ENCODE data around the gene MBTD1.
"Not testable (repeated sequence)": the region's sequence is repeated elsewhere in the genome, so short reads cannot be mapped to it uniquely, and the experiment has no call there.

MBTD1 gene

GRCh38 chr17:51191895-51192294, 68.0 kb downstream of the MBTD1 start:
- DNase-seq (ENCODE audit: extremely low read depth in 1 of 2, low read depth in 1 of 2) = no peak

- DNase-seq (ENCODE audit: extremely low read depth in 1 of 2, low read depth in 1 of 2) = no peak
These were observed 70.2 kb downstream of the MBTD1 start for GRCh38 chr17:51189628-51190027.

- DNase-seq (ENCODE audit: extremely low read depth in 1 of 2, low read depth in 1 of 2) = no peak
These were observed 70.7 kb downstream of the MBTD1 start for GRCh38 chr17:51189162-51189561.

GRCh38 chr17:51188271-51188833, 71.5 kb downstream of the MBTD1 start:
- no peak for DNase-seq (ENCODE audit: extremely low read depth in 1 of 2, low read depth in 1 of 2)

GRCh38 chr17:51185763-51186332, 74.0 kb downstream of the MBTD1 start:
- no peak for DNase-seq (ENCODE audit: extremely low read depth in 1 of 2, low read depth in 1 of 2)

- DNase-seq (ENCODE audit: extremely low read depth in 1 of 2, low read depth in 1 of 2) = no peak
These were observed 75.7 kb downstream of the MBTD1 start for GRCh38 chr17:51184124-51184523.

- no peak for DNase-seq (ENCODE audit: extremely low read depth in 1 of 2, low read depth in 1 of 2)
These were observed 79.4 kb downstream of the MBTD1 start for GRCh38 chr17:51180486-51180885.

- DNase-seq (ENCODE audit: extremely low read depth in 1 of 2, low read depth in 1 of 2) = not testable (repeated sequence)
These were observed 87.8 kb downstream of the MBTD1 start for GRCh38 chr17:51172030-51172429.

- no peak for DNase-seq (ENCODE audit: extremely low read depth in 1 of 2, low read depth in 1 of 2)
These were observed 89.1 kb downstream of the MBTD1 start for GRCh38 chr17:51170736-51171135.

GRCh38 chr17:51169340-51169739, 90.5 kb downstream of the MBTD1 start:
- DNase-seq (ENCODE audit: extremely low read depth in 1 of 2, low read depth in 1 of 2) = no peak

GRCh38 chr17:51166987-51167931, 92.6 kb downstream of the MBTD1 start:
- peak in 1 of 2 donors; percentile 58 for DNase-seq (ENCODE audit: extremely low read depth in 1 of 2, low read depth in 1 of 2)

GRCh38 chr17:51166198-51166986, 93.5 kb downstream of the MBTD1 start, which contains the start of gene NME2:
Gene NME2 (plus strand): TSS chr17:51166411. CDS start chr17:51166831, 420 bp downstream.
- DNase-seq (ENCODE audit: extremely low read depth in 1 of 2, low read depth in 1 of 2) = peak in 1 of 2 donors; percentile 45

- no peak for DNase-seq (ENCODE audit: extremely low read depth in 1 of 2, low read depth in 1 of 2)
These were observed 94.1 kb downstream of the MBTD1 start for GRCh38 chr17:51165680-51166197.

GRCh38 chr17:51164911-51165679, 94.8 kb downstream of the MBTD1 start:
- no peak for DNase-seq (ENCODE audit: extremely low read depth in 1 of 2, low read depth in 1 of 2)

- DNase-seq (ENCODE audit: extremely low read depth in 1 of 2, low read depth in 1 of 2) = no peak
These were observed 98.3 kb downstream of the MBTD1 start for GRCh38 chr17:51161541-51161940.

GRCh38 chr17:51159604-51160003, 100.2 kb downstream of the MBTD1 start:
- DNase-seq (ENCODE audit: extremely low read depth in 1 of 2, low read depth in 1 of 2) = no peak

- DNase-seq (ENCODE audit: extremely low read depth in 1 of 2, low read depth in 1 of 2) = no peak
These were observed 104.4 kb downstream of the MBTD1 start for GRCh38 chr17:51155416-51155815.

GRCh38 chr17:51154176-51154575, 105.7 kb downstream of the MBTD1 start:
- no peak for DNase-seq (ENCODE audit: extremely low read depth in 1 of 2, low read depth in 1 of 2)

GRCh38 chr17:51153210-51154072, 106.4 kb downstream of the MBTD1 start, which contains the start of gene NME1:
Gene NME1 (plus strand): TSS chr17:51153559. CDS start chr17:51155655, 2,096 bp downstream.
- peak; percentile 88 to 93 for DNase-seq (ENCODE audit: extremely low read depth in 1 of 2, low read depth in 1 of 2)
